Iris pigment epithelial cell (primary cell): Measurements from ENCODE around the gene TRABD.
"Not testable (repeated sequence)": the region's sequence is repeated elsewhere in the genome, so short reads cannot be mapped to it uniquely, and the experiment has no call there.

ENCODE experiments used
- DNase-seq: peaks from one replicate; pipeline ENCODE4 v3.0.0-alpha.2; 2011; ENCODE audit warnings: low read depth

The TRABD gene

DNA sequence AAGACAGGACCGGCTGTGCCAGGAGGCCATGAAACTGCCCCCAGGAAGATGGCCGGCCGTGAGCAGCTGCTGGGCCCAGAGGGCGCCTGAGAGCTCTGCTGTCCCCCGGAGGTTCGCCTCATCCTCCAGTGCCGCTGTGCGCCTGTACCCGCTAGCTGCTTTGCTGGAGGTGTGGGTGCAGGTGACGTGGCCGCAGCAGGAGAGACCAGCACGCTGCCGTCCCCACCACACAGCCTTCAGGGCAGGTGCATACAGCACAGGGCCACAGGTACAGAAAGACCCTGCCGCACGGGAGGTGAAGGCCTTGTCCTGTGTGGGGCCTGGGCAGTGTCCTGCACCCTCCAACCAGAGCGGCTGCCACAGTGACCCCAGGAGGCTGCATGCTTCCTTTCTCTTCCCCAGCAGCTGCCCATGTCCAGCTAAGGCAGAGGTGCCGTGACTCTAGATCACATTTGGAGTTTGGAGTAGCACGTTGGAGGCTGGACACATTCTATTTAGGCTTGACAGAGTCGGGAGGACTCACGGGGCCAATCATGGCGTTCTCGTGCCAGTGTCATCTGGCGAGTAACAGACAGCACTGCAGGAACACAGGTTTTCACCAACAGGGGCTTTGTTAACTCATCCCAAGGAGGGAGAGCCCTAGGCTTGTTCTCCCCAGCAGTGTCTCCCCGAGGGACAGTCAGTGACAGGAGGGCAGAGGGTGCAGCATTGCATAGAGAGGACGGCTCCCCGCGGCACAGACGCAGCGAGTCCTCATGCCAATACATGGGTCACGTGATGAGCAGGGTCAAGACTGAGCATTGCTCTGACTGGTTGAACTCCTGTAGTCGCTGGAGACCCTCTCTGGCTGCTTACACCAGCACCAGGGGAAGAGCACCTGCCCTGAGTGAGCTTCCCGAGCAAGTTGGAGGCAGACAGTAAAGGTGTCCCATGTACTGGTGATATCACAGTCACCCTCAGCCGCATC lies 33.9 kb upstream of the TRABD start:
- DNase-seq: no peak

DNA sequence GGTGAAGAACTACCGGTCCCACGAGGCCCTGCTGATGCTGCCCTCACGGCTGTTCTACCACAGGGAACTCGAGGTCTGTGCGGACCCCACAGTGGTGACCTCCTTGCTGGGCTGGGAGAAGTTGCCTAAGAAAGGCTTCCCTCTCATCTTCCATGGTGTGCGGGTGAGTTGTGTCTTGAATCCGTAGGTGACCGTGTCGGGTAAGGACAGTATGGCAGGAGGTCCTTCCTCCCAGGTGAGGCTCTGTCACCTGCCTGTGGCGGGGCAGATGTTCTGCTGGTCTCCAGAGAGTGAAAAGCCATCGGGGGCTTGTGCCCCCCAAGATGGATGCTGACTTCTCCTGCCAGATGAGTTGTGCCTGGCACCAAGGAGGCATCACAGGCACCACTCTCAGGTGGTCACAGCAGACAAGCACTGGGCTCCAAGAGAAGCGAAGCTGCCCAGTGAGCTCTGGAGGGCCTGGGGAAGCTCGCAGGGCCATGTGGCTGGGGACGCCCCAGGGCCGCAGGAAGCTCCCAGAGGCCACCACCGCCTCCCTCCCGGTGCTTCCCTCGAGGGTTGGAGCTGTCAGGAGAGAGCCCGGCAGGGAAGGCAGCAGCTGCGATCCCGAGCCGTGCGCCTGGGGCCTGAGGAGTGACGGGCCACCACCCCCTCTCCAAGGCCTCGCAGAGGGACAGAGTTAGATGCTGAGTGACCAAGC lies 32.5 kb upstream of the TRABD start:
- no peak for DNase-seq

DNA sequence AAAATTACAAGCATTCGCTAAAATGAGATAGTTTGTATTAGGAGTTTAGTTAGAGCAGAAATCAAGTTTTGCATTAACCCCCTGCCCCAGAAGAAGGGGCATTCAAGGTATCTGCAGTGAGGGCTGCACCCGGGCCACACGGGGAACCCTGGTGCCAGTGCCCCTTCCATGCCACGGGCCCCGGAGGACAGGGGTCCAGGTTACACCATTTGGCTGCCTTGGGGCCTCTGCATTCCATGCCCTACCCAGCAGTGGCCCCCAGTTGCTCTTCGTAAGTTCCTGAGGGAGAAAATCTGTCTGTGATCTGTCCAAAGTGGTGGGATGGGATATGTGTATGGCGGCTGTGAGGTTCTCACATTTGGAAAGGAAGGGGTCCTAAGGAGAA lies 32.0 kb upstream of the TRABD start:
- no peak for DNase-seq

DNA sequence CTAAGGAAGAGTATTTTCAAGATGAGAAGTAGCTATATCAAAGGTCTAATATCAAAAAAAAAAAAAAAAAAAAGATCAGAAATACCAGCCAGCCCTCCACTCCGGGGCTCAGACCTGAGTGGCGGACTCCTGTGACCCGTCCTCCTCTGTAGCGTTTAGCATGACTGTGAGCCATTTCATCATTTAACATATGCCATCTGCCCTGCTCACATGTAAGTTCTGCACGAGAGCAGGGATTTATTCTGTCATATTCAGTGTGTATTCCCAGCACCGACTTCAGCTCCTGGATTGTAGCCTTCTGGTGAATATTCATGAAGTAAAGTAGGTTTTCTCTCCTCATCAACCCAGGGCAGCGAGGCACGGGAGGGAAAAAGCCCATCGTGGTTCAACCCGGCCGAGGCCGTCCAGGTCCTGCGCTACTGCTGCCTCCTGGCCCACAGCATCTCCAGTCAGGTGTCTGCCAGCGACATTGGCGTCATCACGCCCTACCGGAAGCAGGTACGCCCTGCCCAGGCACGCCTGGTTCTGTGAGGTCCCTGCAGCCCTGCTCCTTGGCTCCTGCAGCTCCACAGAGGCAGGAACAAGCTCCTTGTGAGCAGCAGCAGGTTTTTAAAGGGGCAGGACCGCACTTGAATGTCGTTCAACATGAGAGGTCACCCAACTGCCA lies 27.9 kb upstream of the TRABD start:
- no peak for DNase-seq

DNA sequence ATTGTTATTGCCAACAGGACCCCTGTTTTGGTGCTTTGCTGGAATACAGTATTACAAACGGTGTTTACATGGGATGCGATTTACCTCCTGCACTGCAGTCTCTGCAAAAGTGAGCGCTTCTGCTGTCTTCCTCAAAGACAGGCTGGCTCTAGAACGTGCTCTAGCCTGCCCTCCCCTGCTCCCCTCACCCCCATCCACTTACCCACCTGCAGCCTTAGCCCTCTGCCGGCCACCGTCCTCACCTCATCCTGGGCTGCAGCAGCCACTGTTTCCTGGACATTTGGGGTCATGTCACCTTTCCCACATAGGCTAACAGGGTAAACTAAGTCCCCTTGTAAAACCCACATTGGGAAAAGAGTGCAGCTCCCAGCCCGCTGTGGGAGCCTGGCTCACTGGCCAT lies 24.8 kb upstream of the TRABD start:
- DNase-seq: no peak

DNA sequence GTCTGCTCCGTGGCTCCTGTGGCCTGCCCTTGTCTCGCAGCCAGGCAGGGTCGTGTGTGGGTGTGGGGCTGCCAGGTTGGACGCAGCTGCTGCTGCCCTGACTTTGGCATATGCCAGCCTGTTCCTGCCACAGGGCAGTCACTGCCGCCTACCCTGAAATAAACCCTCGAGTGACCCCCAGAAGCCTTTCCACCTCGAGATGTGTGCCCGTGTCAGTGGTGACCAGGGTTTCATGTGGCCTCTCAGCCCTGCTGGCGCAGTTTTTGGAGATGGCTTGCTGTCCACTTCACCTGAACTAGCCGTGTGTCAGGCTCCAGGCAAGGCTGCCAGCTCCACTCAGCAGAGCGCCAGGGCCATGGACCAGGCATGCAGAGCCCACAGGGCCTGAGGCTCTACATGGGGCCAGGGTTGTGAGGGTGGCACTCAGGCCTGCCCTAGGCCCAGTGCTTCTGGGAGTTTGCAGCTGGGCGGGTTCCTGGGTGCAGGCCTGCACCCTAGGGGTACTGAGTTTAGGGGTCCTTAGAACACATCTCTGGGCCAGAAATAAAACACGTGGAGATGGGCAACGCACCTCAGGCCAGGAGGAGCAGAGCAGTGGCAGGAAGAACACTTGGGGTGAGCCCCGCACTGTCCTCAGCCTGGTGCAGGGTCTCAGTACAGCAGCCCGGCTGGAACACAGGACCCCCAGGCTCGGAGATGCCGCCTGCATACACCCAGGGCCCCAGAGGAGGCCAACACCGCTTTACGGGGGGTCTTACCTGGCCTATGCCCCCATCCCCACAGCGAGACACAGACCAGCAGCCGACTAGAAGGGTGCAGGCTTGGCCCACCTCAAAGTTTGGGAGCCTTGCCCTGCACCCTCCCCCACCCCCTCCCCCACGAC lies 24.0 kb upstream of the TRABD start:
- DNase-seq: no peak

DNA sequence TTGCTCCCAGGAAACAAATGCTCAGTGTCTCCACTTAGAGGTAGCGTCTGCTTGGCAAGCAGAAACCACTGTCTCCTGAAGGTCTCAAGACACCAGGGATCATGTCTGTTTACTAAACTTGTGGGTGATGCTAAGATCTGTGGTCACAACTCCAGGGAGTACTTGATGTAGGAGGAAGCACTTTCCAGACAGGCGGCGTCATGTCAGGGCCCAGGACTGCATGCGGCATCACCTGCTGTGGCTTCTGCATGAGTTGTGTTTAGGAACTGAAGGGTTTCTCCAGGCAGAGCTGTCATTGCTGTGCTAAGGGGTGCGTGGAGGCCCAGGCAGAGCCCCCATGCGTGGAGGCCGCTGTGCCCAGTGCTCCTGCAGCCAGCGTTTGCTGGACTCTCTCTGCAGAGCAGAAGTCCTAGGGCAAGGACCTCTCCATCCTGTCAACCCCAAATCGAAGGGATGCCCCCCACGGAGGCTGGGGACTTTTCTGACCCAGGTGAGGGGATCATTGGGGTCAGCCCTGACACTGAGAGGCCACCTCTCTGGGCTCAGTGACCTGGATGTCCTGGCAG lies 23.2 kb upstream of the TRABD start:
- no peak for DNase-seq

DNA sequence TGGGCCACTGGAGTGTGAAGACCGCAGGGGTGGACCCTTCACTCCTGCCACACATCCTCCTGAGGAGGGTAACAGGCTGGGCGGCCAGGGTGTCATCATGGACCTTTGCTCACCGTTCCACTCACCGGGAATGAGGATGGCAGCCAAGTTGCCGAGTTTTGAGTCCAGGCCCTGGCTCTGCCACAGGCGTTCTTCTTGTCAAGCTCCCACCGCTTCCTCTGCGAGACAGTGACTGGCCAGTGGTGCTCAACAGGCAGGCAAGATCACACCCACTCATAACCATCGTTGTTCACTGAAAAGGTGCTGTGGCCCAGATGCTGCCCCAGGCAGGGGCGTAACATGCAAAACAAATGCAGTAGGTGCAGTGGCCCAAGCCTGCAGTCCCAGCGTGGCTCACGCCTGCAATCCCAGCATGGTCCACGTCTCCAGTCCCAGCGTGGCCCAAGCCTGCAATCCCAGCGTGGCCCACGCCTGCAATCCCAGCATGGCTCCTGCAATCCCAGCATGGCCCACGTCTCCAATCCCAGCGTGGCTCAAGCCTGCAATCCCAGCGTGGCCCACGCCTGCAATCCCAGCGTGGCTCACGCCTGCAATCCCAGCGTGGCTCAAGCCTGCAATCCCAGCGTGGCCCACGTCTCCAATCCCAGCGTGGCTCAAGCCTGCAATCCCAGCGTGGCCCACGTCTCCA lies 20.1 kb upstream of the TRABD start:
- no peak for DNase-seq

DNA sequence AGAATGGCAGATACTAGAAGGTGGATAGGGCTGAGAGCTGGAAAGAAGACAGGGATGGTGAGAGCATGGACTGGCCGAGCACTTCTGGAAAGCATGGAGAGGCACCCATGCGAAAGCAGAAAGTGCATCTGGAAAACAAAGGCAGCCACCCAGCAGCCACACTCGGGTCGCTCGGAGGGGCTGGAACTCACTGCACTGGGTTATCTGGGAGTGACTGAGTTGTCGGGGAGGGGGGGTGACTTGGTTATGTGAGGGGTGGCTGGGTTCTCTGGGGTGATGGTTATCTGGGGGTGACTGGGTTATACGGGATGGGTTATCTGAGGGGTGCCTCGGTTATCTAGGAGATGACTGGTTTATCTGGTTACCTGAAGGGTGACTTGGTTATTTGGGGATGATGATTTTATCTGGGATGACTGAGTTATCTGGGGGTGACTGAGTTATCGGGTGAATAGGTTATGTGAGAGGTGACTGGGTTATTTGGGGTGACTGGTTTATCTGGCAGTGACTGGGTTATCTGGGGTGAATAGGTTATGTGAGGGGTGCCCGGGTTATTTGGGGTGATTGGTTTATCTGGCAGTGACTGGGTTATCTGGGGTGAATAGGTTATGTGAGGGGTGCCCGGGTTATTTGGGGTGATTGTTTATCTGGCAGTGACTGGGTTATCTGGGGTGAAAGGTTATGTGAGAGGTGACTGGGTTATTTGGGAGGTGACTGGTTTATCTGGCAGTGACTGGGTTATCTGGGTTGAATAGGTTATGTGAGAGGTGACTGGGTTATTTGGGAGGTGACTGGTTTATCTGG lies 17.8 kb upstream of the TRABD start:
- no peak for DNase-seq

DNA sequence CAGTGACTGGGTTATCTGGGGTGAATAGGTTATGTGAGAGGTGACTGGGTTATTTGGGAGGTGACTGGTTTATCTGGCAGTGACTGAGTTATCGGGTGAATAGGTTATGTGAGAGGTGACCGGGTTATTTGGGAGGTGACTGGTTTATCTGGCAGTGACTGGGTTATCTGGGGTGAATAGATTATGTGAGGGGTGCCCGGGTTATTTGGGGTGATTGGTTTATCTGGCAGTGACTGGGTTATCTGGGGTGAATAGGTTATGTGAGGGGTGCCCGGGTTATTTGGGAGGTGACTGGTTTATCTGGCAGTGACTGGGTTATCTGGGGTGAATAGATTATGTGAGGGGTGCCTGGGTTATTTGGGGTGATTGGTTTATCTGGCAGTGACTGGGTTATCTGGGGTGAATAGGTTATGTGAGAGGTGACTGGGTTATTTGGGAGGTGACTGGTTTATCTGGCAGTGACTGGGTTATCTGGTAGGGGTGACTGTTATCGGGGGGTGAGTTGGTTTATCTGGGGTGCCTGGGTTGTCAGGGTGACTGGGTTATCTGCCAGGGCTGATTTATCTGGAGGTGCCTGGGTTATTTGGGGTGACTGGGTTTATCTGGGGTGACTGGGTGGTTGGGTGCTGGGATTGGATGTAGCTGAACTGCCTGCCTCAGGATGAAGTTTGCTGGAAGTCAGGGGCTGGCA lies 17.1 kb upstream of the TRABD start:
- not testable (repeated sequence) for DNase-seq

DNA sequence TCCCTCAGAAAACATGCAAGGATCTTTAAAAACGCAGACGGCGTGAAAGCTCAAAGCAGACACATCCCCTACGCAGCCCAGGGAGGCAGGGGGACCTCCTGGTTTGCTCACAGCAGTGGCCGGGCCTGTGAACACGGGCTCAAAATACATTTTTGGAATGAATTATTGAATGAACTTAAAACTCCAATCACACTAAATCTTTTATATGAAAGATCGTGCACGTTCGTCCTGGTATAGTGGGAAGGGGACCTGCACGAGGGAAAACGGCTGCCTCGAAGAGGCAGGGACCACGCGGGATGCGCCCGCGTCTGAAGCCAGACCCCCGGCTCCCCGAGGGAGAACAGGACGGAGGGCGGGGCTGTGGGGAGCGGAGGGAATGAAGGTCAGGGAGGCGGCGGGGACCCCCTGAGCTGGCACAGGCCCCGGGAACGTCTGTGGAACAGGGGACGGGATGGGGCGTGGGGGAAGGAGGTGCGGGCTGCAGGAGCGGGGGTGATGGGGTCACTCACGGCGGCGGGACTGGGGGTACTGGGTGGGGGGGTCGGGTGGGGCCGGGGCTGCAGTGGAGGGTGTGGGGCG lies 16.4 kb upstream of the TRABD start:
- no peak for DNase-seq

DNA sequence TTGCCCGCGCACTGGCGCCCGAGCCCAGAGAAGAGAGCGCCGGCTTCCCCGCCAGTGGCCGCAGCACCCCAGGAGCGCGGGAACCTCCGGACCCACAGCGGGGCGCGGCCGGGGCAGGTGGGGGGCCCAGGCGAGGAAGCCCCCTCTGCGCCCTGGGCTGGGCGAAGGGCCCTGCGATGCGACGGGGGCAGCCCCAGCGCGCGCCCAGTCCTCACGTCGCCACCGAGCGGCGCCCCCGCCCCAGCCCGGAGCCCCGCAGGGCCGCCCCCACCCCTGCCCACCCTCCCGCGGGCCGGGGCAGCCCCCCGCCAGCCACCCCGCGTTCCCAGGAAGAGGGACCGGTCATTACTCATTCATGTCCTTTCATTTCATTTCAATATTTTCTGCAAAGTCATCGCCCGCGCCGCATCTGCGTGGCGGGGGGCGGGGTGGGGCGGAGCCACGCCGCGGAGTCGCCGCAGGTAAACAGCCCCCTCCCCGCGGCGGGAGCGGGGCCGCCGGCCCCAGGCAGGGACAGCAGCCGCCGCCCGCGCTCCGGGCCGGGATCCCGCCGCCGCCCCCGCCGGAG lies 15.9 kb upstream of the TRABD start:
- no peak for DNase-seq

DNA sequence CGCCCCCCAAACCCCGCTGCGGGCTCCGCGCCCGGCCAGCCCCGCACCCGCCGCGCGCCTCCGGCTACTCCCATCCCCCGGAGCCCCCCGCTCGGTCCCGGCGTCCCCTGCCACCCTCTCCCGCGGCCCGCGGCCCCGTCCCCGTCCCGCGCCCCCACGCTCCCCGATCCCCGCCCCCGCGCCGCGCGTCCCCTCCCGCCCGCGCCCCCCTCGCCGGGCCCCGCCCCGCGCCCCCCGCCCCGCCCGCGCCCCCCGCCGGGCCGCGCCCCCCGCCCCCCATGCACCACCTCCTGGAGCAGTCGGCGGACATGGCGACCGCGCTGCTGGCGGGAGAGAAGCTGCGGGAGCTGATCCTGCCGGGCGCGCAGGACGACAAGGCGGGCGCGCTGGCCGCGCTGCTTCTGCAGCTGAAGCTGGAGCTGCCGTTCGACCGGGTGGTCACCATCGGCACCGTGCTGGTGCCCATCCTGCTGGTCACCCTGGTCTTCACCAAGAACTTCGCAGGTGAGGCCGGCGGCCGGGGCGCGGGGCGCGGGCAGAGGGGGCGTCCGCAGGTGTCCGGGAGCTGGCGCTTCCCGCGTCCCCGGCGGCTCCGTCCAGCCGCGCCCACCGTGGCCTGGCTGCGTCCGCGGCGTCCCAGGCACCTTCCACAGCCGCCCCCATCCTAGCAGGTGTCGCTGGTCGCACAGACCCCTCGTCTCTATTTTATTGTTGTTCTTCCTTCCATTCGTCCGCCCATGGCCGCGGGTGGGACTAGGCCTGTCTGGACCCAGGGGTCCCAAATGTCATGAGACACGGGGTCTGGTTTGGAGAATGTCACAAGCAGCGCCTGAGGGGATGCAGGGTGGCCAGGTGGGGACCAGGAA lies 15.0 kb upstream of the TRABD start, which contains the start of gene PANX2:
TSS of gene PANX2 (plus strand) at position 279 of the 866 bp plus-strand sequence. CDS start at position 279, 0 bp downstream.
- no peak for DNase-seq

DNA sequence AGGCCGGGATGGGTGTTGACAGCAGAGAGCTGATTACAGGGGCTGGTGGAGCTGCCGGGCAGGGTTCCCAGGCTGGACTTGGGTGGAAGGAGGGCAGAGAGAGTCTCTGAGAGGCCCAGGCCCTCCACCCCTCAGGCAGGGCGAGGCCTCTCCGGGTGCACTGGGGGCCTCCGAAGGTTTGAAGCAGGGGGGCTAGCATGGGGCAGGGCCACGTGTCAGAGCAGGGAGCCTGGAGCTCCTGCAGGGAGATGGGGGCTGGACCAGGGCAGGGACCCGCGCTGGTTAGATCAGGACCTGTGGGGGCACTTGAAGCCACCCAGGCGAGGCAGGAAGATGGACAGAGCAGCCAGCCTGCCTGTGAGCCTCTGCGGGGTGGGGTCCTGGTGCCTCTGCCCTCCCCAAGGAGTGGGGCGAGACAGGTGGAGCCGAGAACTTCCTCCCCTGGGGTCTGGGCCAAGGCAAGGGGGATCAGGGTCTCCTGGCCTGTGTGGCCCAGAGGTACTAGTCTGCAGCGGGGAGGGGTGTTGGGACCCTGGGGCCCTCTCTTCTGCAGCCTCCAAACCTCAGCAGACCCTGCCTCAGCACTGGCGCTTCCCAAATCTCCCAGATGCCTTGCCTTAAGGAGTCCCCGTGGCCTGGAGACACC lies 14.3 kb upstream of the TRABD start:
- DNase-seq: no peak

DNA sequence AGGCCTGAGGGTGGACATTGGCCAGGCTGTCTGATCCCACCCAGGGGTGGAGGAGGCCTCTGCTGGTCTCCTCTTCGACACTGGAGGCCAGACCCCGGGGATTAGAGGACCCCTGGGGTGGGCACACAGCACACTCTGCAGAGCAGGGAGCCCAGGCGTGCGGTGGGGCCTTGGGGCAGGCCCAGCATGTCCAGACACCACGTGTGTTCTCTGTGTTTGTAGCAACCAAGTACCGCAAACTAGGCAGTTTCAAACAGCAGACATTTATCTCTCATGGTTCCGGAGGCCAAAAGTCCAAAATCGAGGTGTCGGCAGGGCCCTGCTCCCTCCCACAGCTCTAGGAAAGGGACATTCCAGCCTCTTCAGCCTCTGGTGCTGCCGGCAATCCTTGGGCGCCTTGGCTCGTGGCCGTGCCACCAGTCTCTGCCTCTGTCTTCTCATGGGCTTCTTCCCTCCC lies 13.7 kb upstream of the TRABD start:
- no peak for DNase-seq

DNA sequence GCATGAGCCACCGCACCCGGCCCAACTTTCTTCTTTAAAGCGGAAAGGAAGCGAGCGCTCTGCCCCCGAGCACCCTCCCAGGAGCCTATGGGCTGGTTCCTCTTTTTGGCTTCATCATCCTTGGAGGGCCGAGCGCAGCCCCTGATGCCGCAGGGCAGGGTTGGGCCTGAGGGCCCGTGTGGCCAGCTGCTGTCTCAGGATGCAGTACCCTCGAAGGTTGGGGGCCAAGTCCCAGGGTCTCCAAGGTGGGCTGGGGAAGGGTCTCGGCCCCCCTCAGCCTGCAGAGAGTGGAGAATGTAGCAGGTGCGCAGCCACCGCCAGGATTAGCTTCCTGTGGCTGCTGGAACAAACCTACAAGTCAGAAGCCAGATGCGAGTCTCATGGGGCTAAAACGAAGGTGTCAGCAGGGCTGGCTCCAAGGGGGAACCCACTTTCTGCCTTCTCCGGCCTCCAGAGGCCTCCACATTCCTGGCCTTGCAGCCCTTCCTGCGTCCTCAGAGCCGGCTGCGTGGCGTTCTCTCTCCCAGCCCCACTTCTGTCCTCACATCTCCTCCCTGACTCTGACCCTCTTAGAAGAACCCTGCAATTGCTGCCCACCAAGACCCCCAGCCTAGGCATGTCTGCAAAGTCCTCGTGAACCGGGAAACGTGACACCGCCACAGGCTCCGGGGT lies 12.3 kb upstream of the TRABD start:
- no peak for DNase-seq
